ENCODE data around the gene SORCS1.

Gene SORCS1

GRCh38 chr10:107163881-107164861 is at the start of gene SORCS1:
Gene SORCS1 (minus strand): TSS chr10:107164706.
- no peak for DNase-seq (ENCODE audit: low read depth)

- DNase-seq (ENCODE audit: low read depth), result no peak
Observed at GRCh38 chr10:107214261-107214660, 49.8 kb upstream of the SORCS1 start.

- no peak for DNase-seq (ENCODE audit: low read depth)
Observed at GRCh38 chr10:107213861-107214260, 49.4 kb upstream of the SORCS1 start.

- no peak for DNase-seq (ENCODE audit: low read depth)
Observed at GRCh38 chr10:107206833-107207232, 42.3 kb upstream of the SORCS1 start.

GRCh38 chr10:107169516-107169915 is 5.0 kb upstream of the SORCS1 start:
- no peak for DNase-seq (ENCODE audit: low read depth)

- no peak for DNase-seq (ENCODE audit: low read depth)
Observed at GRCh38 chr10:107168738-107169137, 4.2 kb upstream of the SORCS1 start.

- no peak for DNase-seq (ENCODE audit: low read depth)
Observed at GRCh38 chr10:107166403-107166802, 1.9 kb upstream of the SORCS1 start.

GRCh38 chr10:107164992-107165391 is 486 bp upstream of the SORCS1 start:
- DNase-seq (ENCODE audit: low read depth), result no peak

GRCh38 chr10:107163076-107163855 is 1.2 kb downstream of the SORCS1 start:
- DNase-seq (ENCODE audit: low read depth), result no peak

GRCh38 chr10:107160866-107161265 is 3.6 kb downstream of the SORCS1 start:
- no peak for DNase-seq (ENCODE audit: low read depth)

GRCh38 chr10:107159871-107160270 is 4.6 kb downstream of the SORCS1 start:
- DNase-seq (ENCODE audit: low read depth), result no peak

GRCh38 chr10:107157071-107157470 is 7.4 kb downstream of the SORCS1 start:
- no peak for DNase-seq (ENCODE audit: low read depth)

GRCh38 chr10:107152087-107152486 is 12.4 kb downstream of the SORCS1 start:
- DNase-seq (ENCODE audit: low read depth), result no peak

GRCh38 chr10:107148906-107149305 is 15.6 kb downstream of the SORCS1 start:
- no peak for DNase-seq (ENCODE audit: low read depth)

GRCh38 chr10:107144490-107144889 is 20.0 kb downstream of the SORCS1 start:
- DNase-seq (ENCODE audit: low read depth), result no peak

- DNase-seq (ENCODE audit: low read depth), result no peak
Observed at GRCh38 chr10:107141524-107142061, 22.9 kb downstream of the SORCS1 start.

- DNase-seq (ENCODE audit: low read depth), result no peak
Observed at GRCh38 chr10:107139237-107139636, 25.3 kb downstream of the SORCS1 start.

- no peak for DNase-seq (ENCODE audit: low read depth)
Observed at GRCh38 chr10:107133656-107134055, 30.9 kb downstream of the SORCS1 start.

- DNase-seq (ENCODE audit: low read depth), result no peak
Observed at GRCh38 chr10:107129000-107129399, 35.5 kb downstream of the SORCS1 start.

- DNase-seq (ENCODE audit: low read depth), result no peak
Observed at GRCh38 chr10:107126512-107127065, 37.9 kb downstream of the SORCS1 start.

GRCh38 chr10:107122703-107123102 is 41.8 kb downstream of the SORCS1 start:
- no peak for DNase-seq (ENCODE audit: low read depth)

GRCh38 chr10:107118866-107119265 is 45.6 kb downstream of the SORCS1 start:
- no peak for DNase-seq (ENCODE audit: low read depth)

Data from stimulated activated CD8-positive, alpha-beta memory T cell treated with anti-CD3 and anti-CD28 coated beads, Interleukin-12 subunit alpha, Interleukin-12 subunit beta, amount 100 ng/mL, for 1 hour (primary cell).